Mucosa of descending colon (tissue), 3 donors: Measurements from ENCODE around the gene SDK1. TPM values are rescaled to one million over a fixed set of nuclear protein-coding genes. Genes with fewer than 3 reads are reported as not detected.

ENCODE experiments used
- ATAC-seq: fragments of 200-7000 bp; cut with Tn5 transposase; one replicate; pipeline ENCODE4 v1.9.1; 2020; ENCODE audit warnings: mild to moderate bottlenecking, moderate library complexity
- DNase-seq, 3 donors: peaks; one replicate each; pipeline ENCODE4 v3.0.0-alpha.2; 2020
- H3K36me3 ChIP-seq: fragments of 200-600 bp; one replicate; pipeline ENCODE4 v1.8.0; 2021; ENCODE audit warnings: low read depth, mild to moderate bottlenecking
- H3K4me1 ChIP-seq: fragments of 200-600 bp; one replicate; pipeline ENCODE4 v1.8.0; 2021; ENCODE audit warnings: low read depth, mild to moderate bottlenecking
- H3K4me3 ChIP-seq: fragments of 200-600 bp; one replicate; pipeline ENCODE4 v1.8.0; 2021; ENCODE audit warnings: mild to moderate bottlenecking
- H3K9me3 ChIP-seq: fragments of 200-600 bp; one replicate; pipeline ENCODE4 v1.8.0; 2021; ENCODE audit warnings: mild to moderate bottlenecking
- intact Hi-C, 2 donors: fragments of 100-400 bp; cut with DNase I in 1 of 2; cut with micrococcal nuclease in 1 of 2; formaldehyde crosslinking; loops; one replicate each; pipeline versions ENCODE4 v1.11.0 to v1.11.1; 2022; cut with DNase I, micrococcal nuclease
- total RNA-seq, 3 donors: library from RNA; stranded (reverse); fragmentation: NEBNext Ultra II Directional in 2 of 3; extraction: Animal tissue kit (Norgen Biotek cat#: 25700) in 2 of 3; gene quantifications; one replicate each; pipeline versions ENCODE4 v1.2.1 to v1.2.4, GENCODE V29; 2021 to 2023
- TF ChIP-seq, protein P1 (sequence below): fragments of 200-600 bp; IDR thresholded peaks from one replicate; pipeline ENCODE4 v1.8.0; 2022; ENCODE audit warnings: antibody characterized with exemption, mild to moderate bottlenecking
- donor health status: DM: no; HTN: no; CAD: no; lungs with moderate emphysema.
- donor health status: DM: no; HTN: no; CAD: no.
- donor health status: DM: no; HTN: yes; CAD: no.

SDK1 gene
- total RNA-seq, 3 donors from 2014 or later, result 2.7 to 20.2 (median 4.2) TPM

DNA sequence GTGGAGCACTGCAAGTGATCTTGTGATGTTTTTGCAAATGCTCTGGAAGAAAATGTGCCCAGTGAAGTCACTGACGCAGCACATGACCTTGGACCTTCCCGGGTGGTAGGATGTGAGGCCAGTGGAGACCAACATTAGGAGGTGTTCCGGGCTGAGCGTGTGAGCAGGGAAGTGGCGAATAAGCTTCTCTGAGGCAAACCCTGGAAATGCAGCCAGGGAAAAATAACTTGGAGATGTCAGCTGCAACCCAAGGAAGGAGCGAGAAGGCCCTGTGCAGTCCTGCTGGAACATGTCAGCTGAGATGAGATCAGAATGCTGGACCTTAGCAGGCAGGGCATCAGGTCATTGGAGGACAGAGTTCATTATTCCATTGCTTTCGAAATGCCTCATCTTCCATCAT lies 18.6 kb upstream of the SDK1 start:
- Histone ChIP-seq H3K4me1 (no peaks in the 10 kb centered on the region), H3K4me3 (no peak overlapping the region), H3K9me3 (no peaks in the 10 kb centered on the region), H3K36me3 (no peaks in the 10 kb centered on the region)
- DNase-seq (peak in 1 of 3 donors; percentile 13), ATAC-seq (peak; percentile 34)
- intact Hi-C loops, result no loop called here
- TF ChIP-seq, protein P1, sequence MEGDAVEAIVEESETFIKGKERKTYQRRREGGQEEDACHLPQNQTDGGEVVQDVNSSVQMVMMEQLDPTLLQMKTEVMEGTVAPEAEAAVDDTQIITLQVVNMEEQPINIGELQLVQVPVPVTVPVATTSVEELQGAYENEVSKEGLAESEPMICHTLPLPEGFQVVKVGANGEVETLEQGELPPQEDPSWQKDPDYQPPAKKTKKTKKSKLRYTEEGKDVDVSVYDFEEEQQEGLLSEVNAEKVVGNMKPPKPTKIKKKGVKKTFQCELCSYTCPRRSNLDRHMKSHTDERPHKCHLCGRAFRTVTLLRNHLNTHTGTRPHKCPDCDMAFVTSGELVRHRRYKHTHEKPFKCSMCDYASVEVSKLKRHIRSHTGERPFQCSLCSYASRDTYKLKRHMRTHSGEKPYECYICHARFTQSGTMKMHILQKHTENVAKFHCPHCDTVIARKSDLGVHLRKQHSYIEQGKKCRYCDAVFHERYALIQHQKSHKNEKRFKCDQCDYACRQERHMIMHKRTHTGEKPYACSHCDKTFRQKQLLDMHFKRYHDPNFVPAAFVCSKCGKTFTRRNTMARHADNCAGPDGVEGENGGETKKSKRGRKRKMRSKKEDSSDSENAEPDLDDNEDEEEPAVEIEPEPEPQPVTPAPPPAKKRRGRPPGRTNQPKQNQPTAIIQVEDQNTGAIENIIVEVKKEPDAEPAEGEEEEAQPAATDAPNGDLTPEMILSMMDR, result no peak

GRCh38 chr7:3283130-3283704 lies 17.8 kb upstream of the SDK1 start:
- no peaks in the 10 kb centered on the region for H3K9me3 ChIP-seq
- H3K4me3 ChIP-seq, result no peak overlapping the region
- no peaks in the 10 kb centered on the region for H3K4me1 ChIP-seq
- intact Hi-C loops, result no loop called here
- no peaks in the 10 kb centered on the region for H3K36me3 ChIP-seq
- TF ChIP-seq, protein P1, result no peak
- no peak for DNase-seq
- no peak for ATAC-seq

- H3K4me1 ChIP-seq, result no peaks in the 10 kb centered on the region
- no peak overlapping the region for H3K4me3 ChIP-seq
- TF ChIP-seq, protein P1, result no peak
- DNase-seq (no peak), ATAC-seq (no peak)
- intact Hi-C loops, result no loop called here
- no peaks in the 10 kb centered on the region for H3K36me3 ChIP-seq
- no peaks in the 10 kb centered on the region for H3K9me3 ChIP-seq
Observed at GRCh38 chr7:3285652-3286051, 15.4 kb upstream of the SDK1 start.

DNA sequence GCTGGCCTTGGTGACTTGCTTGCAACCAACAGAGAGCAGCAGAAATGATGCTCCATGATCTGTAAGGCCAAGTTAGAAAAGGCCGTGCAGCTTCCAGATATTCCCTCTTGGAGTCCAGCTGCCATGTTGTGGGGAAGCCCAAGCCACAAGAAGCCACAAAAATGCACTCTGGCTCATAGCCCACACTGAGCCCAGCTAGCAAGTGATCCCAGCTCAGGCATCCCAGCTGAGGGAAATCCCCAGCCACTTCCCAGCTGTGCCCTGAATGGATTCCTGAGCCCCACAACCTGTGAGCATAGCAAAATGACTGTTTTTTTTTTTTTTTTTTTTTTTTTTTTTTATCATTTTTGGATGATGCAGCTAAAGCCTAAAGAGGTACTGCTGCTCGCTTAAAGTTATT lies 11.1 kb upstream of the SDK1 start:
- no peaks in the 10 kb centered on the region for H3K36me3 ChIP-seq
- no peak overlapping the region for H3K4me3 ChIP-seq
- H3K4me1 ChIP-seq, result peaks cover 4% of the 10 kb centered on the region
- ATAC-seq (no peak), DNase-seq (no peak)
- TF ChIP-seq, protein P1, result no peak
- intact Hi-C loops, result no loop called here
- no peaks in the 10 kb centered on the region for H3K9me3 ChIP-seq

GRCh38 chr7:3292694-3293093 lies 8.4 kb upstream of the SDK1 start:
- TF ChIP-seq, protein P1, result no peak

More at GRCh38 chr7:3292694-3293093, 8.4 kb upstream of the SDK1 start:
- Histone ChIP-seq H3K36me3 (no peaks in the 10 kb centered on the region), H3K9me3 (no peaks in the 10 kb centered on the region), H3K4me3 (no peak overlapping the region), H3K4me1 (peaks cover 4% of the 10 kb centered on the region)
- intact Hi-C loops, result no loop called here
- DNase-seq (no peak), ATAC-seq (no peak)
